B cell (primary cell): ENCODE measurements around the gene NUP85. TPM values are rescaled to one million over a fixed set of nuclear protein-coding genes. Genes with fewer than 3 reads are reported as not detected.
A peak's percentile ranks its signal among the peaks of the same experiment; 100 is the strongest.

Experiments used
- ATAC-seq: fragments of 200-7000 bp; cut with Tn5 transposase; one replicate; pipeline ENCODE4 v1.10.0; 2021; ENCODE audit warnings: low read depth, mild to moderate bottlenecking, moderate number of reproducible peaks, moderate library complexity
- CTCF ChIA-PET: fragments of 350-600 bp; sonication (Branson Sonifier 250); formaldehyde crosslinking; loops from one replicate; lab custom pipeline; 2021; ENCODE audit warnings: antibody characterized with exemption, inconsistent platforms; lab: Charles Lee
- POLR2A ChIA-PET: fragments of 350-600 bp; sonication (Branson Sonifier 250); formaldehyde crosslinking; loops from one replicate; lab custom pipeline; 2021; ENCODE audit warnings: antibody characterized with exemption; lab: Charles Lee
- DNase-seq: peaks from one replicate; pipeline ENCODE4 v3.0.0; 2013
- H2AFZ ChIP-seq: 2 replicates; pipeline ENCODE4 v1.6.1; 2012; ENCODE audit warnings: mild to moderate bottlenecking, low read depth, low read length; ENCODE audit not compliant: insufficient read depth, poor library complexity, severe bottlenecking
- H3K27ac ChIP-seq, 2 donors: 1 replicate in 1 of 2; 2 replicates in 1 of 2; pipeline ENCODE4 v1.5.1; 2012 to 2013; ENCODE audit warnings: low read length in 2 of 2, mild to moderate bottlenecking in 2 of 2, moderate library complexity in 1 of 2
- H3K27me3 ChIP-seq, 4 experiments: fragments of 200-600 bp in 1 of 4; sonication (generic) in 1 of 4; replicated peaks in 1 of 4; 1 replicate in 2 of 4; 2 replicates in 2 of 4; pipeline versions ENCODE4 v1.6.1 to v1.7.0; 2013 to 2016; ENCODE audit warnings: low read length in 3 of 4, mild to moderate bottlenecking in 2 of 4, mixed read lengths in 1 of 4, moderate library complexity in 1 of 4; ENCODE audit not compliant: insufficient read depth in 4 of 4, control insufficient read depth in 3 of 4; ENCODE audit errors: control extremely low read depth in 1 of 4
- H3K36me3 ChIP-seq, 2 experiments: replicated peaks in 1 of 2; 1 replicate in 1 of 2; 2 replicates in 1 of 2; pipeline versions ENCODE4 v1.6.1 to v1.7.1; 2013; ENCODE audit warnings: low read length in 1 of 2; ENCODE audit not compliant: insufficient read depth in 2 of 2, control insufficient read depth in 1 of 2; ENCODE audit errors: control extremely low read depth in 1 of 2, extremely low read depth in 1 of 2
- H3K4me1 ChIP-seq, 2 donors: fragments of 200-600 bp in 1 of 2; sonication (generic) in 1 of 2; 1 replicate in 1 of 2; 2 replicates in 1 of 2; pipeline versions ENCODE4 v1.5.1 to v1.6.1; 2013 to 2017; ENCODE audit warnings: low read length in 2 of 2; ENCODE audit not compliant: control insufficient read depth in 2 of 2, insufficient read depth in 2 of 2
- H3K4me2 ChIP-seq: replicated peaks from 2 replicates; pipeline ENCODE3; 2012; ENCODE audit warnings: mild to moderate bottlenecking, low read depth, low read length; ENCODE audit not compliant: poor library complexity, severe bottlenecking
- H3K4me3 ChIP-seq, 5 experiments: fragments of 200-600 bp in 1 of 5; sonication (generic) in 1 of 5; 1 replicate in 3 of 5; 2 replicates in 2 of 5; pipeline versions ENCODE4 v1.5.1 to v1.7.0; 2011 to 2016; ENCODE audit warnings: low read length in 4 of 5, mild to moderate bottlenecking in 4 of 5, low read depth in 2 of 5, control low read depth in 1 of 5, moderate library complexity in 1 of 5; ENCODE audit not compliant: insufficient read depth in 1 of 5; ENCODE audit errors: control extremely low read depth in 1 of 5, extremely low read depth in 1 of 5
- H3K79me2 ChIP-seq: fragments of 200-600 bp; sonication (generic); one replicate; pipeline ENCODE4 v1.6.0; 2016; ENCODE audit warnings: low read length; ENCODE audit not compliant: control insufficient read depth, insufficient read depth
- H3K9ac ChIP-seq: fragments of 200-600 bp; sonication (generic); 2 replicates; pipeline ENCODE4 v1.6.1; 2017; ENCODE audit warnings: mild to moderate bottlenecking, low read length, moderate library complexity
- H3K9me3 ChIP-seq, 3 donors: one replicate each; pipeline versions ENCODE4 v1.6.1 to v1.7.1; 2013; ENCODE audit warnings: low read length in 2 of 3; ENCODE audit not compliant: control insufficient read depth in 2 of 3, insufficient read depth in 1 of 3; ENCODE audit errors: control extremely low read depth in 1 of 3
- H4K20me1 ChIP-seq: 2 replicates; pipeline ENCODE4 v1.6.0; 2012; ENCODE audit warnings: mild to moderate bottlenecking, low read length; ENCODE audit not compliant: insufficient read depth, control insufficient read depth, poor library complexity, severe bottlenecking
- H3K27ac Mint-ChIP-seq: one replicate; pipeline ENCODE4 v1.8.0; 2021; ENCODE audit warnings: mixed read lengths
- H3K27me3 Mint-ChIP-seq: one replicate; pipeline ENCODE4 v1.8.0; 2021; ENCODE audit warnings: mixed read lengths
- H3K4me1 Mint-ChIP-seq: one replicate; pipeline ENCODE4 v1.8.0; 2021; ENCODE audit warnings: mixed read lengths
- H3K4me3 Mint-ChIP-seq: one replicate; pipeline ENCODE4 v1.8.0; 2021; ENCODE audit warnings: mixed read lengths
- H3K9me3 Mint-ChIP-seq: one replicate; pipeline ENCODE4 v1.8.0; 2022; ENCODE audit warnings: mixed read lengths; ENCODE audit not compliant: insufficient read depth
- EZH2 ChIP-seq: IDR thresholded peaks from 2 replicates; pipeline ENCODE4 v1.6.1; 2012; ENCODE audit warnings: borderline replicate concordance, low read depth, mild to moderate bottlenecking, moderate library complexity, low read length; ENCODE audit not compliant: insufficient read depth, poor library complexity, severe bottlenecking
- WGBS: methylation state at CpG from one replicate; pipeline ENCODE4 v1.1.5; 2013; ENCODE audit warnings: missing lambda C conversion rate; ENCODE audit not compliant: insufficient coverage; 5-methylcytosine and 5-hydroxymethylcytosine counted together
- intact Hi-C: fragments of 100-400 bp; cut with micrococcal nuclease; formaldehyde crosslinking; loops from one replicate; pipeline ENCODE4 v1.10.0; 2022
- polyA plus RNA-seq: library from polyadenylated mRNA; depleted of rRNA; stranded (reverse); fragments of >200 nt; gene quantifications from 2 replicates; pipeline ENCODE4 v1.2.3, GENCODE V29; 2012
- total RNA-seq, 2 donors: library from RNA; stranded (reverse); fragments of 120-200 nt in 1 of 2; gene quantifications; 1 replicate in 1 of 2; 2 replicates in 1 of 2; pipeline versions ENCODE4 v1.2.3 to v1.2.4, GENCODE V29; 2013 to 2022
- TF ChIP-seq, protein P1 (sequence below): fragments of 200-600 bp; IDR thresholded peaks from one replicate; pipeline ENCODE4 v1.8.0; 2022; ENCODE audit warnings: antibody characterized with exemption, mild to moderate bottlenecking

NUP85 gene
- total and polyA plus RNA-seq, 2 donors (not counting 1 experiment from before 2014, with no cell fraction given): 97.5 to 142 TPM

DNA sequence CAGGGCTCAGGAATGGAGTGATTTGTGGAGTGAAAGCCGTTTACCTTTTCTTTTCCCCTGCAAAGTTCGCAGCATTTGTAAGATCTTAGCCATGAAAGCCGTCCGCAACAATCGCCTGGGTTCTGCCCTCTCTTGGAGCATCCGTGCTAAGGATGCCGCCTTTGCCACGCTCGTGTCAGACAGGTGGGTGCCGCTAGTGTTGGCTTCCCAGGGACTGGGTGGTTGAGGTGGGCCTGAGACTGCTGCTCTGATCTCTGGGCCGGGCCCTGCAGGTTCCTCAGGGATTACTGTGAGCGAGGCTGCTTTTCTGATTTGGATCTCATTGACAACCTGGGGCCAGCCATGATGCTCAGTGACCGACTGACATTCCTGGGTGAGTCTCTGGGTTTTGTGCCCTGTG lies 27.3 kb downstream of the NUP85 start:
- Mint-ChIP-seq H3K4me1 (no peaks in the 10 kb centered on the region), H3K4me3 (no peak overlapping the region), H3K27ac (no peak overlapping the region), H3K9me3 (no peaks in the 10 kb centered on the region), H3K27me3 (no peaks in the 10 kb centered on the region)
- Histone ChIP-seq H3K27ac (no peak overlapping the region), H3K4me2 (no peak overlapping the region), H3K36me3 (peaks cover 25 to 80% of the 10 kb centered on the region in 2 experiments), H3K27me3 (no peaks in the 10 kb centered on the region), H3K4me1 (no peaks in the 10 kb centered on the region), H3K4me3 (no peak overlapping the region), H2AFZ (no peak overlapping the region), H4K20me1 (no peaks in the 10 kb centered on the region), H3K9me3 (no peaks in the 10 kb centered on the region), H3K79me2 (peaks cover 2% of the 10 kb centered on the region), H3K9ac (no peak overlapping the region)
- ChIA-PET CTCF (no interaction called here), POLR2A (no interaction called here)
- DNase-seq: no peak
- TF ChIP-seq EZH2: no peak
- TF ChIP-seq, protein P1, sequence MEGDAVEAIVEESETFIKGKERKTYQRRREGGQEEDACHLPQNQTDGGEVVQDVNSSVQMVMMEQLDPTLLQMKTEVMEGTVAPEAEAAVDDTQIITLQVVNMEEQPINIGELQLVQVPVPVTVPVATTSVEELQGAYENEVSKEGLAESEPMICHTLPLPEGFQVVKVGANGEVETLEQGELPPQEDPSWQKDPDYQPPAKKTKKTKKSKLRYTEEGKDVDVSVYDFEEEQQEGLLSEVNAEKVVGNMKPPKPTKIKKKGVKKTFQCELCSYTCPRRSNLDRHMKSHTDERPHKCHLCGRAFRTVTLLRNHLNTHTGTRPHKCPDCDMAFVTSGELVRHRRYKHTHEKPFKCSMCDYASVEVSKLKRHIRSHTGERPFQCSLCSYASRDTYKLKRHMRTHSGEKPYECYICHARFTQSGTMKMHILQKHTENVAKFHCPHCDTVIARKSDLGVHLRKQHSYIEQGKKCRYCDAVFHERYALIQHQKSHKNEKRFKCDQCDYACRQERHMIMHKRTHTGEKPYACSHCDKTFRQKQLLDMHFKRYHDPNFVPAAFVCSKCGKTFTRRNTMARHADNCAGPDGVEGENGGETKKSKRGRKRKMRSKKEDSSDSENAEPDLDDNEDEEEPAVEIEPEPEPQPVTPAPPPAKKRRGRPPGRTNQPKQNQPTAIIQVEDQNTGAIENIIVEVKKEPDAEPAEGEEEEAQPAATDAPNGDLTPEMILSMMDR: no peak
- intact Hi-C loops: no loop called here
- WGBS: 99% methylated on average over 12 of the region's 13 CpGs
- no peak for ATAC-seq

DNA sequence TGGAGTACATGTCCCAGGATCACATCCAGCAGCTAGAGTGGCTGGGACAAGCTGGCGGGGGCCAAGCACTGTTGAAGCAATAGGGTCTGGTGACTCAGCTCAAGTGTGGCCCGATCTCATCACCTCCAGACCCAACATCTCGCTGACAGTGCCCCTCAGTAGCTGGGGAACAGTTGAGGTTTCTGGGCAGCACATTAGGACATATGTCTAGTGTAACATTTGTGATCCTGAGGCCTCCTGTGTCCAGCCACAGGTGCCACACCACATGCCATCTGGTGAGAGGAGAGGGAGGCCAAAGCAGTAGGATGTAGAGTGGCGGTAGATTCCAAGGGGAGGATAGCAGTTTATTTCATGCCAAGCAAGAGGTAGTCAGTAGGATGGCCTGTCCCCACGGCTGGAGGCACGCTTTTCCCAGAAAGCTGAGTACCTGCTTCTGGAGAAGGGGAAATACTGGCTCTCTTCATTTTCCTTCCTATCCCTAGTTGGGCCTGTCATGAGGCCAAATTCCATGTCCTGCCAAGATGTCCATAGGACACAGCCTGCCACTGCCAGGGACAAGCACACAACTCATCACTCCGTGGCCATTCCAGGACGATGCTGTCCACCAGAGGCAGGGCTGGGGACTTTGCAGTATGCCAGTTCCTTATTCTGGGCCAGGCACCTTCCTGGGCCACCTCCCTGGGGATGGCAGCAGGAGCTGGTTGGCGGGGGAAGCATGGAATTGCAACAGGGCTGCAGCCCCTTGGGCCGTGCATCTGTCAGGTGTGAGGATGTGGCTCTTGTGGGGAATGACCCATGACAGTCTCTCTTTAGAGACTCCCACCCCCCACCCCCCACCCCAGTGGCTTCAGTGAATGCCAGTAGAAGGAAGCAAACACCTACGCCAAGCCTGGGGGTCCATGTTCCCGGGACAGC lies 31.9 kb downstream of the NUP85 start:
- no peak overlapping the region for H3K9ac ChIP-seq
- no peak for ATAC-seq
- Mint-ChIP-seq H3K27ac (peak overlapping the region; percentile 16), H3K4me1 (peaks cover 21% of the 10 kb centered on the region), H3K27me3 (no peaks in the 10 kb centered on the region), H3K9me3 (no peaks in the 10 kb centered on the region), H3K4me3 (no peak overlapping the region)
- CTCF ChIA-PET: interaction anchor here (0.5 to 3.8 kb wide), 15 partner anchors 7 to 776 kb away, joined by 3 to 25 read pairs (median 3); partner anchors contain the start of genes MIF4GD and NUP85
- no peak overlapping the region for H3K4me2 ChIP-seq
- peaks cover 3% of the 10 kb centered on the region for H3K79me2 ChIP-seq
- H4K20me1 ChIP-seq: no peaks in the 10 kb centered on the region
- H3K36me3 ChIP-seq: peaks cover 20 to 88% of the 10 kb centered on the region in 2 experiments
- 90% methylated on average over 8 of the region's 12 CpGs for WGBS
- no peak for DNase-seq
- no peak overlapping the region for H2AFZ ChIP-seq
- TF ChIP-seq, protein P1: no peak
- POLR2A ChIA-PET: interaction anchor here (0.6 kb wide), 2 partner anchors 364 to 663 kb away, joined by 4 to 14 read pairs; no protein-coding TSS in a partner anchor
- peaks cover 10 to 26% of the 10 kb centered on the region in 2 donors for H3K4me1 ChIP-seq
- H3K27me3 ChIP-seq: no peaks in the 10 kb centered on the region
- H3K4me3 ChIP-seq: no peak overlapping the region
- no peak overlapping the region for H3K27ac ChIP-seq
- intact Hi-C loops: loop anchor here (1.0 kb wide), 3 partner anchors 123 to 276 kb away; partner anchors contain the start of gene ARMC7
- no peaks in the 10 kb centered on the region for H3K9me3 ChIP-seq
